ENCODE results near the gene E2F6. TPM values are rescaled to one million over a fixed set of nuclear protein-coding genes. Genes with fewer than 3 reads are reported as not detected.

Gene E2F6
- total and polyA plus RNA-seq, 2 of the 13 experiments (the other 11 are each of a cell fraction or from before 2014, with no cell fraction given): 27.3 to 36.0 TPM

- TF ChIP-seq KIAA2018 (CRISPR knock-in tag; IDR thresholded peaks at IDR 0.05; ENCODE audit: borderline replicate concordance): no peak
- TF ChIP-seq ZNF788 (CRISPR knock-in tag; IDR thresholded peaks at IDR 0.05; ENCODE audit: borderline replicate concordance): no peak
- TF ChIP-seq LRRFIP1 (CRISPR knock-in tag; conservative IDR thresholded peaks at IDR 0.05): no peak
- 0 out of 2 replicates have a peak, but pooled peaks have one; percentile 19 for TF ChIP-seq MIXL1 (CRISPR knock-in tag; IDR thresholded peaks at IDR 0.05)
- TF ChIP-seq PRDM4 (CRISPR knock-in tag; IDR thresholded peaks at IDR 0.05; ENCODE audit: borderline replicate concordance): no peak
- 0 out of 3 replicates have a peak, but pooled peaks have one; percentile 18 for TF ChIP-seq MXI1 (IDR thresholded peaks at IDR 0.05; ENCODE audit: borderline replicate concordance, low read depth, low read length)
- no peak for TF ChIP-seq HNRNPUL1 (IDR thresholded peaks at IDR 0.05; ENCODE audit: low read depth, low read length)
- TF ChIP-seq HMG20A (CRISPR knock-in tag; IDR thresholded peaks at IDR 0.05; ENCODE audit: borderline replicate concordance): no peak
- TF ChIP-seq PTBP1 (IDR thresholded peaks at IDR 0.05; ENCODE audit: low read depth, low read length, poor library complexity, severe bottlenecking): no peak
- no peak for TF ChIP-seq ZMAT5 (CRISPR knock-in tag; IDR thresholded peaks at IDR 0.05; ENCODE audit: borderline replicate concordance, low read depth)
- no peak for TF ChIP-seq IRF9 (CRISPR knock-in tag; IDR thresholded peaks at IDR 0.05; ENCODE audit: borderline replicate concordance)
- 0 out of 2 replicates have a peak, but pooled peaks have one; percentile 6 for TF ChIP-seq CEBPG (CRISPR knock-in tag; IDR thresholded peaks at IDR 0.05)
- TF ChIP-seq ZNF12 (CRISPR knock-in tag; IDR thresholded peaks at IDR 0.05): no peak
- TF ChIP-seq ZNF777 (CRISPR knock-in tag; IDR thresholded peaks at IDR 0.05): no peak
Observed at GRCh38 chr2:11411768-11412448, 54.1 kb downstream of the E2F6 start (continued).

Data from HepG2 (cell line).